SK-N-SH (cell line): ENCODE data around the gene DNAH9. TPM values are rescaled to one million over a fixed set of nuclear protein-coding genes. Genes with fewer than 3 reads are reported as not detected.
"Not testable (repeated sequence)": the region's sequence is repeated elsewhere in the genome, so short reads cannot be mapped to it uniquely, and the experiment has no call there.

Source experiments
- CTCF ChIA-PET: fragments of 300-600, 350-600 bp; formaldehyde crosslinking; extraction: SDS; loops from one replicate; lab custom pipeline; 2021; lab: Yijun Ruan, JAX
- POLR2A ChIA-PET: fragments of 350-600 bp; sonication (Branson Sonifier 250); formaldehyde crosslinking; extraction: SDS; loops from one replicate; lab custom pipeline; 2020; ENCODE audit warnings: antibody characterized with exemption, inconsistent platforms; lab: Yijun Ruan, JAX
- DNase-seq: peaks from one replicate; pipeline ENCODE4 v3.0.0; 2012
- H2AFZ ChIP-seq: fragments of 200-600 bp; sonication (generic); 2 replicates; pipeline ENCODE4 v1.8.1; 2016; ENCODE audit warnings: antibody characterized with exemption, mild to moderate bottlenecking, low read depth
- H3F3A ChIP-seq: fragments of 200-600 bp; sonication (generic); replicated peaks from 2 replicates; pipeline ENCODE3; 2016; ENCODE audit warnings: antibody characterized with exemption, mild to moderate bottlenecking; ENCODE audit not compliant: insufficient read depth
- H3K27ac ChIP-seq, 2 experiments: fragments of 200-500 bp in 1 of 2; fragments of 200-600 bp in 1 of 2; sonication (Bioruptor generic) in 1 of 2; sonication (generic), shearing (Covaris generic) in 1 of 2; 2 replicates each; pipeline versions ENCODE4 v1.5.1 to v1.6.1; 2014 to 2016; ENCODE audit warnings: low read depth in 2 of 2, inconsistent platforms in 1 of 2, low read length in 1 of 2, mild to moderate bottlenecking in 1 of 2, mixed read lengths in 1 of 2
- H3K27me3 ChIP-seq: fragments of 200-600 bp; sonication (generic), shearing (Covaris generic); 2 replicates; pipeline ENCODE4 v1.6.1; 2016; ENCODE audit warnings: mixed run types; ENCODE audit not compliant: insufficient read depth
- H3K36me3 ChIP-seq, 2 experiments: fragments of 200-500 bp in 1 of 2; fragments of 200-600 bp in 1 of 2; sonication (Bioruptor generic) in 1 of 2; sonication (generic) in 1 of 2; replicated peaks in 1 of 2; 2 replicates each; pipeline versions ENCODE3 to v1.5.1; 2014 to 2016; ENCODE audit warnings: low read length in 1 of 2, mild to moderate bottlenecking in 1 of 2; ENCODE audit not compliant: insufficient read depth in 2 of 2, control insufficient read depth in 1 of 2
- H3K4me1 ChIP-seq, 2 experiments: fragments of 200-500 bp in 1 of 2; fragments of 200-600 bp in 1 of 2; sonication (Bioruptor generic) in 1 of 2; sonication (generic), shearing (Covaris generic) in 1 of 2; 2 replicates each; pipeline versions ENCODE4 v1.5.1 to v1.6.1; 2014 to 2016; ENCODE audit warnings: low read depth in 1 of 2, low read length in 1 of 2, mixed run types in 1 of 2; ENCODE audit not compliant: insufficient read depth in 2 of 2, control insufficient read depth in 1 of 2
- H3K4me2 ChIP-seq: fragments of 200-600 bp; sonication (generic), shearing (Covaris generic); 2 replicates; pipeline ENCODE4 v1.6.1; 2017; ENCODE audit warnings: mixed run types
- H3K4me3 ChIP-seq, 2 experiments: fragments of 200-500 bp in 1 of 2; fragments of 200-600 bp in 1 of 2; sonication (Bioruptor generic) in 1 of 2; sonication (generic), shearing (Covaris generic) in 1 of 2; 2 replicates each; pipeline versions ENCODE4 v1.5.1 to v1.8.1; 2014 to 2016; ENCODE audit warnings: low read depth in 2 of 2, inconsistent platforms in 1 of 2, low read length in 1 of 2, mild to moderate bottlenecking in 1 of 2, mixed read lengths in 1 of 2, moderate library complexity in 1 of 2
- H3K79me2 ChIP-seq: fragments of 200-600 bp; sonication (generic); 2 replicates; pipeline ENCODE4 v1.8.1; 2017; ENCODE audit warnings: mild to moderate bottlenecking; ENCODE audit not compliant: insufficient read depth
- H3K9ac ChIP-seq: fragments of 200-600 bp; sonication (generic); 2 replicates; pipeline ENCODE4 v1.6.1; 2017; ENCODE audit warnings: mixed run types
- H3K9me2 ChIP-seq: fragments of 200-600 bp; sonication (generic); 2 replicates; pipeline ENCODE4 v1.6.1; 2017; ENCODE audit warnings: mixed run types
- H3K9me3 ChIP-seq: fragments of 200-600 bp; sonication (generic); 2 replicates; pipeline ENCODE4 v1.6.1; 2017; ENCODE audit warnings: mixed run types, mild to moderate bottlenecking, moderate library complexity
- H4K20me1 ChIP-seq: fragments of 200-600 bp; sonication (generic); 2 replicates; pipeline ENCODE4 v1.6.1; 2017; ENCODE audit warnings: mild to moderate bottlenecking, mixed run types; ENCODE audit not compliant: insufficient read depth
- CHD2 ChIP-seq: fragments of 150-350 bp; IDR thresholded peaks from 2 replicates; pipeline ENCODE4 v1.6.1; 2018; ENCODE audit warnings: low read length; ENCODE audit not compliant: partially characterized antibody
- EZH2phosphoT487 ChIP-seq: fragments of 200-600 bp; sonication (generic); IDR thresholded peaks from 2 replicates; pipeline ENCODE4 v1.6.1; 2017; ENCODE audit warnings: low read depth, mixed run types, mild to moderate bottlenecking, antibody characterized with exemption, moderate library complexity, borderline replicate concordance
- FOXJ3 ChIP-seq: sonication (generic); formaldehyde crosslinking; IDR thresholded peaks from 2 replicates; pipeline ENCODE4 v1.5.1; 2020; ENCODE audit warnings: mild to moderate bottlenecking, missing genetic modification reagents
- FOXM1 ChIP-seq: IDR thresholded peaks from 2 replicates; pipeline ENCODE4 v1.4.0; 2012; ENCODE audit warnings: low read depth, mild to moderate bottlenecking
- NRF1 ChIP-seq: IDR thresholded peaks from 2 replicates; pipeline ENCODE4 v1.6.1; 2012; ENCODE audit warnings: low read depth, mild to moderate bottlenecking, low read length
- SMC3 ChIP-seq: IDR thresholded peaks from 2 replicates; pipeline ENCODE4 v1.6.1; 2012; ENCODE audit warnings: low read depth, low read length, improper control_type of control experiment
- TAF1 ChIP-seq: IDR thresholded peaks from 2 replicates; pipeline ENCODE4 v1.6.1; 2012; ENCODE audit warnings: low read depth, mild to moderate bottlenecking, low read length, moderate library complexity, borderline replicate concordance
- WGBS: methylation state at CpG from one replicate; pipeline ENCODE4 v1.1.6; 2017; ENCODE audit warnings: low lambda C conversion rate; 5-methylcytosine and 5-hydroxymethylcytosine counted together
- polyA plus RNA-seq, 3 experiments: library from polyadenylated mRNA; depleted of rRNA; stranded (reverse); fragments of >200 nt; gene quantifications; 2 replicates each; pipeline ENCODE4 v1.2.3, GENCODE V29; 2012

Gene DNAH9
- polyA plus RNA-seq, 1 of the 3 experiments (the other 2 are of a cell fraction) = not detected

DNA sequence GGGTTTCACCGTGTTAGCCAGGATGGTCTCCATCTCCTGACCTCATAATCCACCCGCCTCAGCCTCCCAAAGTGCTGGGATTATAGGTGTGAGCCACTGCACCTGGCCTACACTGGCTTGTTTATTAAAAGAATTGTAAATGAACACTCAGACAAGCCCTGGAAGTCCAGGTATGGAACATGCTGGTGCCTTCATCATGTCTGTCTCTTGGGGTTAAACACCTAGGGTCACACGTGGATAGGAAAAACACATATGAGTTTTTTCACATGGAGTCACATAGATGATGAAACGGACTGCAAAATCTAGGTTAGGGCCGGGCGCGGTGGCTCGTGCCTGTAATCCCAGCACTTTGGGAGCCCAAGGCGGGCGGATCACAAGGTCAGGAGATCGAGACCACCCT is 344.8 kb downstream of the DNAH9 start:
- POLR2A ChIA-PET, H3K9me3 ChIP-seq, H3K4me2 ChIP-seq, H3K4me1 ChIP-seq, H3K9ac ChIP-seq, H3F3A ChIP-seq, H3K27me3 ChIP-seq, H3K36me3 ChIP-seq, H4K20me1 ChIP-seq, H3K27ac ChIP-seq, H3K79me2 ChIP-seq, DNase-seq, H3K4me3 ChIP-seq, H3K9me2 ChIP-seq, CTCF ChIA-PET, H2AFZ ChIP-seq: not testable (repeated sequence)
- WGBS = 56% methylated on average over 10 of the region's 11 CpGs

DNA sequence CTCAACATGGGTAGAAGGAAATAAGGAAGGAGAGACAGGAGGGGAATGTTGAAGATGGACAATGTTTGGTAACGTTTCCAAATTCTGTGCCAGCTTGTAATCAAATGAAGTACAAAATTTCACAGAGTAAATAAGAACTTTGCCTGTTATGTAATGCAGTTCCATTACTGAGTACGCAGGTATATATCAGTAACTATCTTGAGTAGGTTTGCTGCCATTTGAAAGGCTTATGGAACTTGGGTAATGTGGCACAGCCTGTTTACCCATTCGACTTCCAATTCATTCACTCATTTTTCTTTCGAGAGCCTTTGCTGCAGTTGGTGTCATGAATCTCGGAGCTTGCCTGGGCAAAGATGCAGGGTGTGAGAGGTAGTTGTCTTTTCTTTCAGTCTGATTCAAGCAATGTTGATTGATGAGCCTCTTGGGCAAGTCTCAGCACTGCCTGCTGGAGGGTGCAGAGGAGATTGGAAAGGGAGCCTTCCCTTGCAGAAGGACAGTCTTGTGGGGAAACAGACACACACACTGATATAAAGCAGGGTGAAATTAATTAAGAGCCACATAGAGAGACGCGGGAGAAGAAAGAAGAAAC is 345.6 kb downstream of the DNAH9 start:
- Histone ChIP-seq H3K9me2 (no peaks in the 10 kb centered on the region), H3K36me3 (no peaks in the 10 kb centered on the region), H3K4me3 (no peak overlapping the region), H3K9me3 (no peaks in the 10 kb centered on the region), H3K4me2 (no peak overlapping the region), H3K4me1 (no peaks in the 10 kb centered on the region), H2AFZ (no peak overlapping the region), H3K27me3 (no peaks in the 10 kb centered on the region), H3K79me2 (no peaks in the 10 kb centered on the region), H3K9ac (no peak overlapping the region), H4K20me1 (no peaks in the 10 kb centered on the region), H3K27ac (no peak overlapping the region), H3F3A (no peaks in the 10 kb centered on the region)
- DNase-seq = no peak
- POLR2A ChIA-PET = no interaction called here
- 28% methylated on average over 7 of the region's 7 CpGs for WGBS
- TF ChIP-seq NRF1 (no peak), TAF1 (no peak)
- CTCF ChIA-PET = interaction anchor here (1.9 to 4.1 kb wide), 2 partner anchors 8 to 1068 kb away, joined by 5 to 24 read pairs; no protein-coding TSS in a partner anchor

DNA sequence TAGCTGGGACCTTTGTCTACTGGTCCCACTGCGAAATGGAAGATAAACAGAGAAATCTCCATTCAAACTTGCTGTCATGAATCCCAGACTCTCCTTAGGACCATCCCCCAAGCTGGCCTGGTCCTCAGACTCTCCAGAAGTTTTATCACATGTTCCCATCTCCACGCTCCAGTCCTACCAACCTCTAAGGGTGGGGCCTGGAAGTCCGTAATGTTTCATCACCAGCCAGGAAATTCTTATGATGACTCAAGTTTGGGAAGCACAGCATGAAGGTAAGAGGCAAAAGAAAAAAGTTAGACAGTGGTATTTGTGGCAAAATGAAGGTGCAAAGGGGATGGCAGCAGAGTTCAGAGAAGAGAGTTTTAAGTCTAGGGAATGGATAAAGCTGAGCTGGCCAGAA is 346.3 kb downstream of the DNAH9 start:
- no peaks in the 10 kb centered on the region for H3K9me2 ChIP-seq
- no peaks in the 10 kb centered on the region for H3K4me1 ChIP-seq
- H3K9ac ChIP-seq = no peak overlapping the region
- H3K4me3 ChIP-seq = no peak overlapping the region
- TF ChIP-seq CHD2 = no peak
- TF ChIP-seq SMC3 = no peak
- no peak for TF ChIP-seq FOXJ3 (CRISPR knock-in tag)
- no peak for TF ChIP-seq FOXM1
- no peaks in the 10 kb centered on the region for H3K27me3 ChIP-seq
- no peak overlapping the region for H2AFZ ChIP-seq
- no peak overlapping the region for H3K4me2 ChIP-seq
- H3K36me3 ChIP-seq = no peaks in the 10 kb centered on the region
- no peaks in the 10 kb centered on the region for H3F3A ChIP-seq
- H3K79me2 ChIP-seq = no peaks in the 10 kb centered on the region
- no peak for DNase-seq
- POLR2A ChIA-PET = no interaction called here
- 20% methylated on average over 3 of the region's 3 CpGs for WGBS
- H3K27ac ChIP-seq = no peak overlapping the region
- H3K9me3 ChIP-seq = no peaks in the 10 kb centered on the region
- H4K20me1 ChIP-seq = no peaks in the 10 kb centered on the region
- CTCF ChIA-PET = interaction anchor here (1.9 to 4.1 kb wide), 2 partner anchors 9 to 1069 kb away, joined by 5 to 24 read pairs; no protein-coding TSS in a partner anchor

DNA sequence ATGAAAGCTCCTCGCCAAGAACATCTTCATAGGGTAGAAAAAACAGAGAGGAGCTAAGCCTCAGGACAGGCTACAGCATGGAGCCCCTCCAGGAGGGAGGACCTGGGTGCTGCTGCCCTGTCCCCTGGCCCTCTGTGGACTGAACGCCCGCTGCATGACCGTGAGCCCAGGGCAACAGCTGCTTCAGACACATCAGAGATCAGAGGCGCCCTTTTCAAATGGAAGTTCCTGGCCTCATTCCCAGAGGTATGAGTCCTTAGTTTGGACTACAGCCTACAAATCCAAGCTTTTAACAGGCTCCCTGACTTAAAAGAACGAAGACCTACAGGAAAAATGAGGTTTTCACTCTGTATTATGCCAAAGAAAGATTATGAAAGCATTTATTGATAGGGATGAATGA is 350.5 kb downstream of the DNAH9 start:
- no peaks in the 10 kb centered on the region for H3K9me3 ChIP-seq
- no peaks in the 10 kb centered on the region for H3F3A ChIP-seq
- TF ChIP-seq EZH2phosphoT487 = no peak
- TF ChIP-seq SMC3 = no peak
- H3K79me2 ChIP-seq = no peaks in the 10 kb centered on the region
- no peaks in the 10 kb centered on the region for H3K4me1 ChIP-seq
- no peaks in the 10 kb centered on the region for H3K36me3 ChIP-seq
- no peaks in the 10 kb centered on the region for H3K27me3 ChIP-seq
- WGBS = 24% methylated on average over 5 of the region's 6 CpGs
- H3K27ac ChIP-seq = no peak overlapping the region
- no peak overlapping the region for H3K9ac ChIP-seq
- POLR2A ChIA-PET = no interaction called here
- H3K4me2 ChIP-seq = no peak overlapping the region
- H3K9me2 ChIP-seq = no peaks in the 10 kb centered on the region
- H2AFZ ChIP-seq = no peak overlapping the region
- DNase-seq = no peak
- CTCF ChIA-PET = interaction anchor here (1.0 to 1.7 kb wide), 2 partner anchors 12 to 13 kb away, joined by 3 to 8 read pairs; no protein-coding TSS in a partner anchor
- no peaks in the 10 kb centered on the region for H4K20me1 ChIP-seq
- no peak overlapping the region for H3K4me3 ChIP-seq

DNA sequence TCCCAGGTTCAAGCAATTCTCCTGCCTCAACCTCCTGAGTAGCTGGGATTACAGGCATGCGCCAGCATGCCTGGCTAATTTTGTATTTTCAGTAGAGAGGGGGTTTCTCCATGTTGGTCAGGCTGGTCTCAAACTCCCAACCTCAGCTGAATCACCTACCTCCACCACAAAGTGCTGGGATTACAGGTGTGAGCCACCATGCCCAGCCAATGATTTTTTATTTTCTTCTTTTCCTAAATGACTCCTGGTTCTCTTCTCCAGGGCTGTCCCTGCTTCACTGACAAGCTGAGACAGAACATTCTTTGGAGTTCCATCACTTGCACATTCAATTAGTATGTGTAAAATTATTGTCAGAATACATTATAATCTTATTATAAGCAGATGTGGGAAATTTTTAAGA is 351.3 kb downstream of the DNAH9 start:
- 75% methylated on average over 1 of the region's 1 CpG for WGBS
- H3F3A ChIP-seq, H4K20me1 ChIP-seq, H3K27me3 ChIP-seq, H3K9me2 ChIP-seq, H3K9ac ChIP-seq, H3K4me1 ChIP-seq, H2AFZ ChIP-seq, H3K4me2 ChIP-seq, H3K9me3 ChIP-seq, H3K4me3 ChIP-seq, H3K79me2 ChIP-seq, H3K27ac ChIP-seq, DNase-seq, H3K36me3 ChIP-seq, POLR2A ChIA-PET: not testable (repeated sequence)
- CTCF ChIA-PET = interaction anchor here (1.7 kb wide), 1 partner anchor 13 kb away, joined by 8 read pairs; no protein-coding TSS in a partner anchor
